CMK (cell line): ENCODE results near the gene OR11G2.
A peak's percentile ranks its signal among the peaks of the same experiment; 100 is the strongest.
"Not testable (repeated sequence)": the region's sequence is repeated elsewhere in the genome, so short reads cannot be mapped to it uniquely, and the experiment has no call there.

Experiments
- DNase-seq: peaks from one replicate; pipeline ENCODE4 v3.0.0-alpha.2; 2010; ENCODE audit warnings: low read depth

Gene OR11G2

GRCh38 chr14:20190596-20190995 is at the start of gene OR11G2:
OR11G2 (plus strand) TSS chr14:20190896; CDS start chr14:20197438, 6,542 bp downstream.
- no peak for DNase-seq

- no peak for DNase-seq
Observed at GRCh38 chr14:20143911-20144310, 46.8 kb upstream of the OR11G2 start.

- DNase-seq, result no peak
Observed at GRCh38 chr14:20144820-20145219, 45.9 kb upstream of the OR11G2 start.

- DNase-seq, result no peak
Observed at GRCh38 chr14:20164462-20164861, 26.2 kb upstream of the OR11G2 start.

GRCh38 chr14:20167091-20167490 is 23.6 kb upstream of the OR11G2 start:
- no peak for DNase-seq

- DNase-seq, result not testable (repeated sequence)
Observed at GRCh38 chr14:20169852-20170251, 20.8 kb upstream of the OR11G2 start.

- not testable (repeated sequence) for DNase-seq
Observed at GRCh38 chr14:20174205-20174604, 16.5 kb upstream of the OR11G2 start.

GRCh38 chr14:20176330-20176729 is 14.4 kb upstream of the OR11G2 start:
- DNase-seq, result no peak

GRCh38 chr14:20177433-20177974 is 13.2 kb upstream of the OR11G2 start:
- peak; percentile 50 for DNase-seq

GRCh38 chr14:20179218-20179617 is 11.5 kb upstream of the OR11G2 start:
- DNase-seq, result no peak

GRCh38 chr14:20179880-20180279 is 10.8 kb upstream of the OR11G2 start:
- no peak for DNase-seq

GRCh38 chr14:20180486-20180885 is 10.2 kb upstream of the OR11G2 start:
- no peak for DNase-seq

GRCh38 chr14:20184181-20184580 is 6.5 kb upstream of the OR11G2 start:
- no peak for DNase-seq

GRCh38 chr14:20191396-20191795 is 700 bp downstream of the OR11G2 start:
- no peak for DNase-seq

- DNase-seq, result no peak
Observed at GRCh38 chr14:20194101-20194500, 3.4 kb downstream of the OR11G2 start.

GRCh38 chr14:20195170-20195569 is 4.5 kb downstream of the OR11G2 start:
- not testable (repeated sequence) for DNase-seq

GRCh38 chr14:20195911-20196310 is 5.2 kb downstream of the OR11G2 start:
- DNase-seq, result no peak

- DNase-seq, result peak; percentile 29
Observed at GRCh38 chr14:20197459-20197858, 6.8 kb downstream of the OR11G2 start.

- no peak for DNase-seq
Observed at GRCh38 chr14:20198991-20199390, 8.3 kb downstream of the OR11G2 start.

- no peak for DNase-seq
Observed at GRCh38 chr14:20204721-20205120, 14.0 kb downstream of the OR11G2 start.

GRCh38 chr14:20209595-20209994 is 18.9 kb downstream of the OR11G2 start:
- DNase-seq, result no peak

GRCh38 chr14:20212406-20212805 is 21.7 kb downstream of the OR11G2 start:
- not testable (repeated sequence) for DNase-seq

- no peak for DNase-seq
Observed at GRCh38 chr14:20215196-20215595, 24.5 kb downstream of the OR11G2 start.

- DNase-seq, result no peak
Observed at GRCh38 chr14:20219033-20219432, 28.3 kb downstream of the OR11G2 start.

- no peak for DNase-seq
Observed at GRCh38 chr14:20223410-20223809, 32.7 kb downstream of the OR11G2 start, which contains the start of gene OR11H6. OR11H6 (plus strand) TSS chr14:20223710; CDS start chr14:20223710, 0 bp downstream.
